GM18858 (cell line): ENCODE data around the gene THADA.
"Not testable (repeated sequence)": the region's sequence is repeated elsewhere in the genome, so short reads cannot be mapped to it uniquely, and the experiment has no call there.

Experiments
- ATAC-seq: cut with Tn5 transposase; IDR thresholded peaks from one replicate; pipeline ENCODE4 v1.9.1; 2021; ENCODE audit not compliant: unreplicated experiment

THADA gene

GRCh38 chr2:43198263-43198662 is 397.6 kb downstream of the THADA start:
- no peak for ATAC-seq

DNA sequence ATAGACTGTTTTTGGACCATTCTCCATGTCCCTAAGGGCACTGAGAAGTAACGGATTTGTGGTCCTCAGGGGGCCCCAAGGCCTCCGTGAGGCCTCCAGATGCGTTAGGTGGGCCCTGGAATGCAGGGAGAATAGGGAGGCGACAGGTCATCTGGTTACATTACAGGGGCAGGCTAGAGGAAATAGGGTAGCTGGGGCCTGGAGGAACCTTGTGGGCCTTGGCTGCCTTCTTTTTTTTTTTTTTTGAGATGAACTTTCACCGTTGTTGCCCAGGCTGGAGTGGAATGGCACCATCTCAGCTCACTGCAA is 398.3 kb downstream of the THADA start:
- ATAC-seq = no peak

GRCh38 chr2:43196768-43197587 is 398.9 kb downstream of the THADA start:
- ATAC-seq = no peak

GRCh38 chr2:43194121-43194869 is 401.5 kb downstream of the THADA start:
- ATAC-seq = peak; percentile 34

DNA sequence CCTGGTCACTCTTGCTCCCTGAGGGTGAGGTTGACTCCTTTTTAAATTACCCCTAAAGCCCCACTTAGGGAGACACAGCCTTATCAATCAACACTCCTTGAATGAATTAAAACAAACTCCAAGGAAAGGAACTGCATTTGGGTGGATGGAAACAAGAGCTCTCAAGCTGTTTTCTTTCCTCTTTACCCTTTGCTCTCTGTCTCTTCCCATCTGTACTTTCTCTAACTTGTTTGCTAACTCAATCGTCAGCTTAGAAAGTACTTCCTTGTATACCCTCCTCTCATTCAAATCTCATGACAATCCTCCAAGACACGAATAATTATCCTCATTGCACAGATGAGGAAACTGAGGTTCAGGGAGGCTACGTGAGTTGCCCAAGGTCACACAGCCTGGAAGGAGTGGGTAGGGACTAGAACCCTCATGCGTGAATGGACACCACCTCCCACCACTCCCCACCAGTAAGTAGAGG is 402.2 kb downstream of the THADA start:
- no peak for ATAC-seq

DNA sequence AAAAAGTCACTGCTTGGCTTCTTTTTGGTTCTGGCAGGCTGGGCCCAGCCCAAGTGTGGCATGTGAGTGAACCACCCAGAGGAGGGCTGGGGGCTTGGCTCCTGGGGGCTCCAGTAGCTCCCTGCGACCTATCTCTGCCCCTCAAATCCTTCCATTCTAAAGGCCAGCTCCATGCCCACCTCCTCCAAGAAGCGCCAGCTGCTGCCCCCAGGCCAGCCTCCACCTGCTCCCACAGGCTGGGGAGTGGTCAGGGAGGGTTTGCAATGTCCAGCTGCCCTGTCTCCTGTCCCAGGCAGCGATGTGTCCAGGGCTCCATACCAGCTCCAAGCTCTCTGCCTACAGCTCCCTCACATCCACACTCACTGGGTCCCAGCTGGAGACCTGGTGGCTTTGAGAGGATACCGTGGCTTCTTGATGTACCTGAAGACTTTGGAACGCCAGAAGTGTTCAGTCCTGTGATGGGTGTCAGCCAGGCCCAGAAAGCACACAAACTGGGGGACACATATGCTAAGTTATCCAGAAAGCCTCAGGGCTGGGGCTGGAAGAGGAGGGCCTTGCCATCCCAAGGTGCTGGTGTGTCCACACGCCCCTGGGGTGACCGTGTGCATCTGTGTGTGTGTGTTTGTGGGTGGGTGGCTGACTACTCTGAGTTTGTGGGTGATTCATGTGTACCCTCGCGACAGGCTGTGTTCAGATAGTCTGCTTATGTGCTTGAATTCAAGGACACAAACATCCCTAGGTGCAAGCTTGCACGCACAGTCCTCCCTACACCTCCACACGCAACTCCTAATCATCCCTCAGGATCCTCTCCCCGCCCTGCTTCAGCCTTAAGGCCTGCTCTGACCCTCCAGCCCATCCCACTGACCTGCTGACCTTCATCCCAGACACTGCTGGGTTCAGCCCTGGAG is 402.8 kb downstream of the THADA start:
- ATAC-seq = no peak

- no peak for ATAC-seq
Measured at GRCh38 chr2:43191947-43192516, 403.8 kb downstream of the THADA start.

GRCh38 chr2:43190311-43191052 is 405.4 kb downstream of the THADA start:
- no peak for ATAC-seq

DNA sequence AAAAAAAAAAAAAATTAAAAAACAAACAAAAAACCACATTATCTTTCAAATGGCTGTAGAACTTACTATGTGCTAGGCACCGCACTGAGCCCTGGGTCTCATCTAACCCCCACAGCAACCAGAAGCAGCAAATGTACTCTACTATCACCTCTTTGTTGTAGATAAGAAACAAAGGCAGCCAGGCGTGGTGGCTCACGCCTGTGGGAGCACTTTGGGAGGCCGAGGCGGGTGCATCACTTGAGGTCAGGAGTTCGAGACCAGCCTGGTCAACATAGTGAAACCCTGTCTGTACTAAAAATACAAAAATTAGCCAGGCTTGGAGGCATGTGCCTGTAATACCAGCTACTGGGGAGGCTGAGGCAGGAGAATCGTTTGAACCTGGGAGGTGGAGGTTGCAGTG is 406.0 kb downstream of the THADA start:
- ATAC-seq = not testable (repeated sequence)

GRCh38 chr2:43188561-43189386 is 407.1 kb downstream of the THADA start:
- no peak for ATAC-seq

GRCh38 chr2:43186679-43187374 is 409.0 kb downstream of the THADA start:
- no peak for ATAC-seq

GRCh38 chr2:43186321-43186678 is 409.5 kb downstream of the THADA start:
- no peak for ATAC-seq

DNA sequence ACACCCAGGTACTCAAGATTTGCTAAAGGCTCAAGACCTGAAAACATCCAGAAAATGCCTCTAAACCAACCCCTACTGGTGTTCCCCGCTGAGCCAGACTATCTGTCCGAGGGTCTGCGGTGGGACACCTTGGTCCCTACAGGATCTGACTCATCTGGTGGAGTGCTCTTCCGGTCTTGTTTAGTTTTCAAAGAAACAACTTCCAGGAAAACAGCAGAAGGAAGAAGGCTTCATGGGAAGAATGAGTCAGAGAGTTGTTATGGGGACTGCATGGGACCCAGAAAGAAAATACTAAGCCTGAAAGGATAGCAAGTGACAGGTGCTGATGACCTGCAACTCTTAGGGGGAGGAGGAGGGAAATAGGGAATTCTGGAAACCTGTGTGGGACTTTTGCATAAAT is 410.7 kb downstream of the THADA start:
- ATAC-seq = no peak

- no peak for ATAC-seq
Measured at GRCh38 chr2:43184339-43184895, 411.4 kb downstream of the THADA start.

- no peak for ATAC-seq
Measured at GRCh38 chr2:43183743-43184142, 412.1 kb downstream of the THADA start.

GRCh38 chr2:43180897-43181296 is 414.9 kb downstream of the THADA start:
- ATAC-seq = no peak
